NB4 (cell line): ENCODE results near the gene PNMA8C.

ENCODE experiments used
- DNase-seq: peaks from one replicate; pipeline ENCODE4 v3.0.0; 2010; ENCODE audit warnings: low read depth
- H3K4me3 ChIP-seq: one replicate; pipeline ENCODE4 v1.5.1; 2011; ENCODE audit warnings: mild to moderate bottlenecking, low read depth, low read length, moderate library complexity
- CTCF ChIP-seq: IDR thresholded peaks from one replicate; pipeline ENCODE4 v1.5.1; 2012; ENCODE audit warnings: low read depth, low read length
- MYC ChIP-seq: IDR thresholded peaks from 2 replicates; pipeline ENCODE4 v1.6.1; 2011; ENCODE audit warnings: low read depth, low read length
- POLR2A ChIP-seq: IDR thresholded peaks from 2 replicates; pipeline ENCODE4 v1.6.1; 2011; ENCODE audit warnings: mild to moderate bottlenecking; ENCODE audit not compliant: insufficient read length; ENCODE audit errors: extremely low read depth
- TF ChIP-seq, protein P1 (sequence below): IDR thresholded peaks from 2 replicates; pipeline ENCODE4 v1.6.1; 2011; ENCODE audit warnings: low read depth, low read length

The PNMA8C gene

DNA sequence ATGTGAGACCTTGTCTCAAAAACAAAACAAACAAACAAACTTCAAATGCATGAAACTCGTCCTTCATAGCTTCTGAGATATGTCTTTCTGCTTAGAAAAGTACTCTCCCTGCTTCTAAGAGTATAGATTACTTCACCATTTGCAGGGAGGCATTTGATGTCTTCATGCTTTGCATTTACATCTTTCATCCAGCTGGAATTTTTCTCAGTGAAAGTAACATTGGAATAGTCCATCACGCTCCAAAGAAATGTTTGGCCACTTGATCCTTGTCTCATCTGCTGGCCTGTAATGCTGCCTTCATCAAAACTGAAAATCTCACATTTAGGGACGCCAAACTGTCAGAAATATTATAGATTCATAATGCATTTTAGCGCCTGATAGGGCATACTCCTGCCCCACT is 23.4 kb upstream of the PNMA8C start:
- no peak overlapping the region for H3K4me3 ChIP-seq
- no peak for DNase-seq
- no peak for TF ChIP-seq CTCF

- no peak overlapping the region for H3K4me3 ChIP-seq
- no peak for TF ChIP-seq MYC
- DNase-seq, result no peak
Measured at GRCh38 chr19:46451352-46451751, 22.6 kb upstream of the PNMA8C start.

DNA sequence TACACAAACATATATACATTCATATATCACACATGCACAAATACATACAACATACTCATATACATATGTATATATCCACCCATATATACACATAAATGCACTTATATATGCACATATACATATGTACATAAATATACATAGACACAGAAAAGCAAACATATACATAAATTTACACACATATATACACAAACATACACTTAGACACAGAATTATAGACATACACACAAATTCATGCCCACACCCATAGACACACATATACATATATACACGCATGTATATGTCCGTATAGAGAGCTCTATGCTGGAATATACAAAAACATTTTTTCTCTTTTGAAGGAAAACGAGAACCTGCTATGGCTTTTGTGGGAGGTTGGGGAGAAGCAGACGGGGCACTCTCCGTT is 22.0 kb upstream of the PNMA8C start:
- no peak for TF ChIP-seq POLR2A
- no peak for TF ChIP-seq MYC
- no peak for TF ChIP-seq CTCF
- TF ChIP-seq, protein P1, sequence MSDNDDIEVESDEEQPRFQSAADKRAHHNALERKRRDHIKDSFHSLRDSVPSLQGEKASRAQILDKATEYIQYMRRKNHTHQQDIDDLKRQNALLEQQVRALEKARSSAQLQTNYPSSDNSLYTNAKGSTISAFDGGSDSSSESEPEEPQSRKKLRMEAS, result no peak
- H3K4me3 ChIP-seq, result no peak overlapping the region
- no peak for DNase-seq

- DNase-seq, result no peak
- TF ChIP-seq CTCF (no peak), POLR2A (no peak), MYC (no peak)
- TF ChIP-seq, protein P1, result no peak
- no peak overlapping the region for H3K4me3 ChIP-seq
Measured at GRCh38 chr19:46449228-46449627, 20.5 kb upstream of the PNMA8C start.

- DNase-seq, result no peak
- TF ChIP-seq POLR2A (no peak), CTCF (no peak), MYC (no peak)
- TF ChIP-seq, protein P1, result no peak
- H3K4me3 ChIP-seq, result no peak overlapping the region
Measured at GRCh38 chr19:46448601-46449000, 19.9 kb upstream of the PNMA8C start.

DNA sequence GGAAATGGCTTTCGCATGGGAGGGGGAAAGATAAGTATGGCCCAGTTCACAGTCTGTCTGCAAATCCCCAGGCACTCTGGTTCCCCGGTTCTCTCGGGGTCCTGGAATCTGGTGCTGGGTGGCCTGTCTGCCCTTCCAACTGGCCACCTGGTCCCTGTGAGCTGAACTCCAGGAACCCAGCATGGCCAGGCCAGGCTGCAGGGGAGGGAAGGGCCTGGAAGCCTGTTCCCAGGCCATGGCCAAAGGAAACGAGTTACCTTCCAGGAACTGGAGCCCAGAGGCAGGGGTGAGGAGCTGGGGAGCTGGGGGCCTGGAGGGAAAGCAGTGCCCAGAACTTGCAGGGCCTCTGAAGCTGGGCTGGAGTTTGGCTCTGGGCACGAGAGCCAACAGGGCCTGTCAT is 19.1 kb upstream of the PNMA8C start:
- TF ChIP-seq POLR2A (no peak), MYC (no peak), CTCF (no peak)
- TF ChIP-seq, protein P1, result no peak
- no peak for DNase-seq
- no peak overlapping the region for H3K4me3 ChIP-seq

DNA sequence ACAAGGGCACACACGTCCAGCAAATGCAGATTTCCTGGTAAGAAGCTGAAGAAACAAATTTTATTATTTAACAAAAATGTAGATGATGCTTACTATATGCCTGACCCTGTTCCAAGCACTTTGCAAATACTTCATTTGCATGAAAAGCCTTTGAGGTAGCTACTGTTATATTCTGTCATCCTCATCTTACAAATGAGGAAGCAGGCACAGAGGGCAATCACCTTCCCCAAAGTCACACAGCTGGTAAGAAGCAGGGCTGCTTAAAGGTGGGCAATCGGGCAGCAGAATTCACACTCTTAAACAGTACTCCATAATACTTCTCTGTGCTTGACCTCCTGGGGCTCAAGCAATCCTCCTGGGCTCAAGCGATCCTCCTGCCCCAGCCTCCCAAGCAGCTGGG is 18.3 kb upstream of the PNMA8C start:
- DNase-seq, result no peak
- TF ChIP-seq MYC (no peak), POLR2A (no peak), CTCF (no peak)
- TF ChIP-seq, protein P1, result no peak
- no peak overlapping the region for H3K4me3 ChIP-seq
